WTC11 (cell line): Measurements from ENCODE around the gene SLC12A6. TPM values are rescaled to one million over a fixed set of nuclear protein-coding genes. Genes with fewer than 3 reads are reported as not detected.

Experiments
- ATAC-seq: fragments of 200-7000 bp; cut with Tn5 transposase; 2 replicates; pipeline ENCODE4 v1.10.0; 2021; ENCODE audit warnings: mild to moderate bottlenecking, moderate library complexity
- CTCF ChIA-PET: fragments of 300-600 bp; sonication (Branson Sonifier 250); formaldehyde crosslinking; loops from one replicate; lab custom pipeline; 2021; ENCODE audit warnings: antibody characterized with exemption; lab: Charles Lee
- POLR2A ChIA-PET: fragments of 350-600 bp; sonication (Branson Sonifier 250); formaldehyde crosslinking; loops from one replicate; lab custom pipeline; 2021; ENCODE audit warnings: antibody characterized with exemption; lab: Charles Lee
- DNase-seq: peaks from one replicate; pipeline ENCODE4 v3.0.0; 2021; ENCODE audit warnings: low spot score
- H3K27ac Mint-ChIP-seq: 2 replicates; pipeline ENCODE4 v1.8.0; 2021; ENCODE audit warnings: mixed read lengths
- H3K27me3 Mint-ChIP-seq: 2 replicates; pipeline ENCODE4 v1.8.0; 2021; ENCODE audit warnings: low read depth, mild to moderate bottlenecking, moderate library complexity, mixed read lengths
- H3K36me3 Mint-ChIP-seq: 2 replicates; pipeline ENCODE4 v1.8.0; 2021; ENCODE audit warnings: mixed read lengths
- H3K4me1 Mint-ChIP-seq: 2 replicates; pipeline ENCODE4 v1.8.0; 2022; ENCODE audit warnings: mixed read lengths
- H3K4me3 Mint-ChIP-seq: 2 replicates; pipeline ENCODE4 v1.8.0; 2021; ENCODE audit warnings: mild to moderate bottlenecking, moderate library complexity, mixed read lengths
- H3K9me3 Mint-ChIP-seq: 2 replicates; pipeline ENCODE4 v1.8.0; 2021; ENCODE audit warnings: mixed read lengths
- CREM ChIP-seq: sonication (generic); formaldehyde crosslinking; IDR thresholded peaks from 2 replicates; pipeline ENCODE4 v1.8.1; 2022; ENCODE audit warnings: mild to moderate bottlenecking, missing genetic modification reagents, moderate library complexity
- GRHL2 ChIP-seq: fragments of 250-450 bp; sonication (Bioruptor Pico); IDR thresholded peaks from 2 replicates; pipeline ENCODE4 v1.8.0; 2022; ENCODE audit warnings: mild to moderate bottlenecking, moderate library complexity; ENCODE audit not compliant: insufficient replicate concordance, severe bottlenecking
- GTF2I ChIP-seq: fragments of 250-450 bp; sonication (Bioruptor Pico); conservative IDR thresholded peaks from 2 replicates; pipeline ENCODE4 v1.4.0; 2021; ENCODE audit warnings: mild to moderate bottlenecking
- NR1H2 ChIP-seq: sonication (generic); formaldehyde crosslinking; IDR thresholded peaks from 2 replicates; pipeline ENCODE4 v1.9.0; 2021; ENCODE audit warnings: mild to moderate bottlenecking, moderate library complexity, missing genetic modification reagents
- SMAD3 ChIP-seq: sonication (generic); formaldehyde crosslinking; IDR thresholded peaks from 2 replicates; pipeline ENCODE4 v1.8.0; 2022; ENCODE audit warnings: missing genetic modification reagents, mild to moderate bottlenecking, borderline replicate concordance
- SMAD4 ChIP-seq: sonication (generic); formaldehyde crosslinking; IDR thresholded peaks from 2 replicates; pipeline ENCODE4 v1.8.0; 2022; ENCODE audit warnings: mild to moderate bottlenecking, missing genetic modification reagents
- TEAD1 ChIP-seq: sonication (generic); formaldehyde crosslinking; IDR thresholded peaks from 2 replicates; pipeline ENCODE4 v1.8.0; 2022; ENCODE audit warnings: mild to moderate bottlenecking, missing genetic modification reagents
- ZNF121 ChIP-seq: sonication (generic); formaldehyde crosslinking; IDR thresholded peaks from 2 replicates; pipeline ENCODE4 v1.8.0; 2023; ENCODE audit warnings: missing genetic modification reagents
- ZNF219 ChIP-seq: sonication (generic); formaldehyde crosslinking; IDR thresholded peaks from 2 replicates; pipeline ENCODE4 v1.8.0; 2023; ENCODE audit warnings: missing genetic modification reagents, mild to moderate bottlenecking, borderline replicate concordance
- ZNF263 ChIP-seq: sonication (generic); formaldehyde crosslinking; IDR thresholded peaks from 2 replicates; pipeline ENCODE4 v1.8.1; 2022; ENCODE audit warnings: low read depth, mild to moderate bottlenecking, moderate library complexity, missing genetic modification reagents
- ZNF396 ChIP-seq: fragments of 250-450 bp; sonication (Bioruptor Pico); IDR thresholded peaks from 2 replicates; pipeline ENCODE4 v1.8.0; 2021; ENCODE audit warnings: mild to moderate bottlenecking, moderate library complexity, borderline replicate concordance
- ZNF416 ChIP-seq: fragments of 250-450 bp; sonication (Bioruptor Pico); IDR thresholded peaks from 2 replicates; pipeline ENCODE4 v1.9.0; 2021; ENCODE audit warnings: mild to moderate bottlenecking, inconsistent platforms
- total RNA-seq: library from RNA; stranded (reverse); gene quantifications from 3 replicates; pipeline ENCODE4 v1.2.3, GENCODE V29; 2021
- TF ChIP-seq, protein P1 (sequence below): fragments of 250-450 bp; sonication (Bioruptor Pico); IDR thresholded peaks from 2 replicates; pipeline ENCODE4 v2.1.2; 2022; ENCODE audit warnings: mild to moderate bottlenecking, moderate library complexity
- TF ChIP-seq, protein P2 (sequence below): sonication (generic); formaldehyde crosslinking; IDR thresholded peaks from 2 replicates; pipeline ENCODE4 v1.8.0; 2023; ENCODE audit warnings: mild to moderate bottlenecking, missing genetic modification reagents
- TF ChIP-seq, protein P3 (sequence below): sonication (generic); formaldehyde crosslinking; IDR thresholded peaks from 2 replicates; pipeline ENCODE4 v1.8.0; 2023; ENCODE audit warnings: missing genetic modification reagents
- TF ChIP-seq, protein P4 (sequence below): sonication (generic); formaldehyde crosslinking; IDR thresholded peaks from 2 replicates; pipeline ENCODE4 v1.8.0; 2022; ENCODE audit warnings: mild to moderate bottlenecking, missing genetic modification reagents
- TF ChIP-seq, protein P5 (sequence below): sonication (generic); formaldehyde crosslinking; IDR thresholded peaks from 2 replicates; pipeline ENCODE4 v1.8.1; 2023; ENCODE audit warnings: mild to moderate bottlenecking, missing genetic modification reagents
- TF ChIP-seq, protein P6 (sequence below): sonication (generic); formaldehyde crosslinking; IDR thresholded peaks from 2 replicates; pipeline ENCODE4 v1.8.1; 2023; ENCODE audit warnings: mild to moderate bottlenecking, missing genetic modification reagents
- TF ChIP-seq, protein P7 (sequence below): fragments of 200-600 bp; IDR thresholded peaks from 2 replicates; pipeline ENCODE4 v1.8.0; 2022; ENCODE audit warnings: antibody characterized with exemption

The SLC12A6 gene
- total RNA-seq, 1 experiment from 2014 or later, result 16.2 TPM

DNA sequence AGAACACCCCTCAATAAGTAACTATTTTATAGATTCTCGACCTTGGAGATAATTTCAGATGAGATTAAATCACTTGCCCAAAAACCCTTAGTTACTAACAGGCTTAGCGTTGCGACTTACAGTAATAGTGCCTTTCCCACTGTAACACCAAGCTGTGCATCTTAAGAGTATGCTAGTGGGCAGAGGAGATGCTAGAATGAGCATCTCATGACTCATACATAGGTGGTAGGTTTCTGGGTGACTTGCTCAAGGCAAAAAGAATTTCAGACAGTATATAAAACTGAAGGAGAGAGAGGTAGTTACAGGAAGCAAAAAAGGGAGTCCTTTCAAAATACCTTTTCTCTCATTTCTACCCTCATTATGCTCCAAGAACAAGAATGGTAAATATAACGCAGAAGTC lies 131.6 kb downstream of the SLC12A6 start:
- ATAC-seq (no peak), DNase-seq (no peak)
- no peaks in the 10 kb centered on the region for H3K27me3 Mint-ChIP-seq
- ChIA-PET POLR2A (no interaction called here), CTCF (interaction anchor here (1.0 kb wide), 1 partner anchor 96 kb away, joined by 3 read pairs; no protein-coding TSS in a partner anchor)
- peaks cover 9% of the 10 kb centered on the region for H3K4me1 Mint-ChIP-seq
- no peak overlapping the region for H3K4me3 Mint-ChIP-seq
- TF ChIP-seq GRHL2, result no peak
- H3K9me3 Mint-ChIP-seq, result peaks cover 3% of the 10 kb centered on the region
- peaks cover 6% of the 10 kb centered on the region for H3K36me3 Mint-ChIP-seq
- H3K27ac Mint-ChIP-seq, result peak overlapping the region; percentile 20; the same call in 1 of the 2 replicates

DNA sequence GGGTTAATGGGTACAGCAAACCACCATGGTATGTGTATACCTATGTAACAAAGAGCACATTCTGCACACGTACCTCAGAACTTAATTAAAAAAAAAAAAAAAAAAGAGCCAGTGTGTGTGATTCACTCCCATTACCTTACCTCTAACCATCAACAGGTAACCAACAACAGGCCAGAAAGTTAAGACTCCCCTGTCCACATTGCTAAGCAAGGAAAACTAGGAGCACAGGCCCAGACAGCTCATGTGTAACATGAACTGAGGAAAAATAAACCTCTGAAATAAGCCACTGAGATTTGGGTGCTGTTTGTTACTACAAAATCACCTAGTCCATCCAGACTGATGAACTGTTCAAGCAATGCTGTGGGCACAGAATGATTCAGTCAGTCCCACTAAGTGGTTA lies 133.6 kb downstream of the SLC12A6 start:
- H3K9me3 Mint-ChIP-seq, result peaks cover 19% of the 10 kb centered on the region
- H3K36me3 Mint-ChIP-seq, result peaks cover 23% of the 10 kb centered on the region
- no peak overlapping the region for H3K27ac Mint-ChIP-seq
- DNase-seq, result no peak
- no peak overlapping the region for H3K4me3 Mint-ChIP-seq
- POLR2A ChIA-PET, result no interaction called here
- no peaks in the 10 kb centered on the region for H3K27me3 Mint-ChIP-seq
- TF ChIP-seq, protein P1, sequence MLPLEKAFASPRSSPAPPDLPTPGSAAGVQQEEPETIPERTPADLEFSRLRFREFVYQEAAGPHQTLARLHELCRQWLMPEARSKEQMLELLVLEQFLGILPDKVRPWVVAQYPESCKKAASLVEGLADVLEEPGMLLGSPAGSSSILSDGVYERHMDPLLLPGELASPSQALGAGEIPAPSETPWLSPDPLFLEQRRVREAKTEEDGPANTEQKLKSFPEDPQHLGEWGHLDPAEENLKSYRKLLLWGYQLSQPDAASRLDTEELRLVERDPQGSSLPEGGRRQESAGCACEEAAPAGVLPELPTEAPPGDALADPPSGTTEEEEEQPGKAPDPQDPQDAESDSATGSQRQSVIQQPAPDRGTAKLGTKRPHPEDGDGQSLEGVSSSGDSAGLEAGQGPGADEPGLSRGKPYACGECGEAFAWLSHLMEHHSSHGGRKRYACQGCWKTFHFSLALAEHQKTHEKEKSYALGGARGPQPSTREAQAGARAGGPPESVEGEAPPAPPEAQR, result no peak
- TF ChIP-seq ZNF219 (CRISPR knock-in tag), result no peak
- TF ChIP-seq, protein P2, sequence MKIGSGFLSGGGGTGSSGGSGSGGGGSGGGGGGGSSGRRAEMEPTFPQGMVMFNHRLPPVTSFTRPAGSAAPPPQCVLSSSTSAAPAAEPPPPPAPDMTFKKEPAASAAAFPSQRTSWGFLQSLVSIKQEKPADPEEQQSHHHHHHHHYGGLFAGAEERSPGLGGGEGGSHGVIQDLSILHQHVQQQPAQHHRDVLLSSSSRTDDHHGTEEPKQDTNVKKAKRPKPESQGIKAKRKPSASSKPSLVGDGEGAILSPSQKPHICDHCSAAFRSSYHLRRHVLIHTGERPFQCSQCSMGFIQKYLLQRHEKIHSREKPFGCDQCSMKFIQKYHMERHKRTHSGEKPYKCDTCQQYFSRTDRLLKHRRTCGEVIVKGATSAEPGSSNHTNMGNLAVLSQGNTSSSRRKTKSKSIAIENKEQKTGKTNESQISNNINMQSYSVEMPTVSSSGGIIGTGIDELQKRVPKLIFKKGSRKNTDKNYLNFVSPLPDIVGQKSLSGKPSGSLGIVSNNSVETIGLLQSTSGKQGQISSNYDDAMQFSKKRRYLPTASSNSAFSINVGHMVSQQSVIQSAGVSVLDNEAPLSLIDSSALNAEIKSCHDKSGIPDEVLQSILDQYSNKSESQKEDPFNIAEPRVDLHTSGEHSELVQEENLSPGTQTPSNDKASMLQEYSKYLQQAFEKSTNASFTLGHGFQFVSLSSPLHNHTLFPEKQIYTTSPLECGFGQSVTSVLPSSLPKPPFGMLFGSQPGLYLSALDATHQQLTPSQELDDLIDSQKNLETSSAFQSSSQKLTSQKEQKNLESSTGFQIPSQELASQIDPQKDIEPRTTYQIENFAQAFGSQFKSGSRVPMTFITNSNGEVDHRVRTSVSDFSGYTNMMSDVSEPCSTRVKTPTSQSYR (CRISPR knock-in tag), result no peak
- TF ChIP-seq GTF2I (CRISPR knock-in tag), result no peak
- no peak for TF ChIP-seq TEAD1
- no peak for TF ChIP-seq ZNF416 (CRISPR knock-in tag)
- no peak for TF ChIP-seq ZNF121
- CTCF ChIA-PET, result no interaction called here
- ATAC-seq, result no peak
- H3K4me1 Mint-ChIP-seq, result peaks cover 6% of the 10 kb centered on the region

DNA sequence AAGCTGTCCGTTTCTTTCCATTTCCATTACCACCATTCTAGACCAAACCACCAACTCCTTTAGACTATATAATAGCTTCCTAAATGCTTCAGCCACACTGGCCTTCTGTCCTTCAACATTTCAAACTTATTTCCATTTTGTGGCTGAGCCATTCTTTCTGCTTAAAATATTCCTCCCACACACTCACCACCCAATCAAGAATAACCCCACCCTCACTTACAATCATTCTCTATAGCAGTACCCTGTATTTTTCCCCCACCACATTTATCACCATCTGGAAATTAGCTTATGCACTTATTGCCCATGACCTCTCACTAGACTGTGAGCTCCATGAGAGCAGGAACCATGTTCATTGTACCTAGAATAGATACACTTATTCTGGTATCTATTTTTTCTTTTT lies 134.3 kb downstream of the SLC12A6 start:
- H3K36me3 Mint-ChIP-seq, result peaks cover 30% of the 10 kb centered on the region
- TF ChIP-seq, protein P3, sequence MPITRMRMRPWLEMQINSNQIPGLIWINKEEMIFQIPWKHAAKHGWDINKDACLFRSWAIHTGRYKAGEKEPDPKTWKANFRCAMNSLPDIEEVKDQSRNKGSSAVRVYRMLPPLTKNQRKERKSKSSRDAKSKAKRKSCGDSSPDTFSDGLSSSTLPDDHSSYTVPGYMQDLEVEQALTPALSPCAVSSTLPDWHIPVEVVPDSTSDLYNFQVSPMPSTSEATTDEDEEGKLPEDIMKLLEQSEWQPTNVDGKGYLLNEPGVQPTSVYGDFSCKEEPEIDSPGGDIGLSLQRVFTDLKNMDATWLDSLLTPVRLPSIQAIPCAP (CRISPR knock-in tag), result no peak
- TF ChIP-seq CREM (CRISPR knock-in tag) (no peak), ZNF263 (CRISPR knock-in tag) (no peak), SMAD4 (CRISPR knock-in tag) (no peak), SMAD3 (CRISPR knock-in tag) (no peak), NR1H2 (CRISPR knock-in tag) (no peak), ZNF396 (CRISPR knock-in tag) (no peak), ZNF121 (no peak)
- TF ChIP-seq, protein P2 (CRISPR knock-in tag), result no peak
- TF ChIP-seq, protein P4, sequence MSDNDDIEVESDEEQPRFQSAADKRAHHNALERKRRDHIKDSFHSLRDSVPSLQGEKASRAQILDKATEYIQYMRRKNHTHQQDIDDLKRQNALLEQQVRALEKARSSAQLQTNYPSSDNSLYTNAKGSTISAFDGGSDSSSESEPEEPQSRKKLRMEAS (CRISPR knock-in tag), result no peak
- TF ChIP-seq, protein P5, sequence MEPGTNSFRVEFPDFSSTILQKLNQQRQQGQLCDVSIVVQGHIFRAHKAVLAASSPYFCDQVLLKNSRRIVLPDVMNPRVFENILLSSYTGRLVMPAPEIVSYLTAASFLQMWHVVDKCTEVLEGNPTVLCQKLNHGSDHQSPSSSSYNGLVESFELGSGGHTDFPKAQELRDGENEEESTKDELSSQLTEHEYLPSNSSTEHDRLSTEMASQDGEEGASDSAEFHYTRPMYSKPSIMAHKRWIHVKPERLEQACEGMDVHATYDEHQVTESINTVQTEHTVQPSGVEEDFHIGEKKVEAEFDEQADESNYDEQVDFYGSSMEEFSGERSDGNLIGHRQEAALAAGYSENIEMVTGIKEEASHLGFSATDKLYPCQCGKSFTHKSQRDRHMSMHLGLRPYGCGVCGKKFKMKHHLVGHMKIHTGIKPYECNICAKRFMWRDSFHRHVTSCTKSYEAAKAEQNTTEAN (CRISPR knock-in tag), result no peak
- TF ChIP-seq, protein P6, sequence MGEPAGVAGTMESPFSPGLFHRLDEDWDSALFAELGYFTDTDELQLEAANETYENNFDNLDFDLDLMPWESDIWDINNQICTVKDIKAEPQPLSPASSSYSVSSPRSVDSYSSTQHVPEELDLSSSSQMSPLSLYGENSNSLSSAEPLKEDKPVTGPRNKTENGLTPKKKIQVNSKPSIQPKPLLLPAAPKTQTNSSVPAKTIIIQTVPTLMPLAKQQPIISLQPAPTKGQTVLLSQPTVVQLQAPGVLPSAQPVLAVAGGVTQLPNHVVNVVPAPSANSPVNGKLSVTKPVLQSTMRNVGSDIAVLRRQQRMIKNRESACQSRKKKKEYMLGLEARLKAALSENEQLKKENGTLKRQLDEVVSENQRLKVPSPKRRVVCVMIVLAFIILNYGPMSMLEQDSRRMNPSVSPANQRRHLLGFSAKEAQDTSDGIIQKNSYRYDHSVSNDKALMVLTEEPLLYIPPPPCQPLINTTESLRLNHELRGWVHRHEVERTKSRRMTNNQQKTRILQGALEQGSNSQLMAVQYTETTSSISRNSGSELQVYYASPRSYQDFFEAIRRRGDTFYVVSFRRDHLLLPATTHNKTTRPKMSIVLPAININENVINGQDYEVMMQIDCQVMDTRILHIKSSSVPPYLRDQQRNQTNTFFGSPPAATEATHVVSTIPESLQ (CRISPR knock-in tag), result no peak
- TF ChIP-seq, protein P7, sequence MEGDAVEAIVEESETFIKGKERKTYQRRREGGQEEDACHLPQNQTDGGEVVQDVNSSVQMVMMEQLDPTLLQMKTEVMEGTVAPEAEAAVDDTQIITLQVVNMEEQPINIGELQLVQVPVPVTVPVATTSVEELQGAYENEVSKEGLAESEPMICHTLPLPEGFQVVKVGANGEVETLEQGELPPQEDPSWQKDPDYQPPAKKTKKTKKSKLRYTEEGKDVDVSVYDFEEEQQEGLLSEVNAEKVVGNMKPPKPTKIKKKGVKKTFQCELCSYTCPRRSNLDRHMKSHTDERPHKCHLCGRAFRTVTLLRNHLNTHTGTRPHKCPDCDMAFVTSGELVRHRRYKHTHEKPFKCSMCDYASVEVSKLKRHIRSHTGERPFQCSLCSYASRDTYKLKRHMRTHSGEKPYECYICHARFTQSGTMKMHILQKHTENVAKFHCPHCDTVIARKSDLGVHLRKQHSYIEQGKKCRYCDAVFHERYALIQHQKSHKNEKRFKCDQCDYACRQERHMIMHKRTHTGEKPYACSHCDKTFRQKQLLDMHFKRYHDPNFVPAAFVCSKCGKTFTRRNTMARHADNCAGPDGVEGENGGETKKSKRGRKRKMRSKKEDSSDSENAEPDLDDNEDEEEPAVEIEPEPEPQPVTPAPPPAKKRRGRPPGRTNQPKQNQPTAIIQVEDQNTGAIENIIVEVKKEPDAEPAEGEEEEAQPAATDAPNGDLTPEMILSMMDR, result no peak
- POLR2A ChIA-PET, result no interaction called here
- no peaks in the 10 kb centered on the region for H3K27me3 Mint-ChIP-seq
- no peak overlapping the region for H3K4me3 Mint-ChIP-seq
- no peak for ATAC-seq
- H3K9me3 Mint-ChIP-seq, result peaks cover 19% of the 10 kb centered on the region
- no peak overlapping the region for H3K27ac Mint-ChIP-seq
- DNase-seq, result no peak
- H3K4me1 Mint-ChIP-seq, result no peaks in the 10 kb centered on the region
- CTCF ChIA-PET, result no interaction called here
